Skeletal muscle satellite cell (primary cell): ENCODE results near the gene PAQR9.

Source experiments
- H3K27me3 ChIP-seq: 2 replicates; pipeline ENCODE4 v1.7.0; 2013; ENCODE audit warnings: low read length; ENCODE audit not compliant: control insufficient read depth, insufficient read depth
- H3K36me3 ChIP-seq: 2 replicates; pipeline ENCODE4 v1.7.0; 2013; ENCODE audit warnings: mild to moderate bottlenecking, control low read depth, low read length; ENCODE audit not compliant: insufficient read depth
- H3K4me1 ChIP-seq: 2 replicates; pipeline ENCODE4 v1.7.0; 2013; ENCODE audit warnings: low read length; ENCODE audit not compliant: control insufficient read depth, insufficient read depth
- H3K4me2 ChIP-seq: 2 replicates; pipeline ENCODE4 v1.7.0; 2013; ENCODE audit warnings: mild to moderate bottlenecking, low read length
- H3K4me3 ChIP-seq: 2 replicates; pipeline ENCODE4 v1.7.0; 2013; ENCODE audit warnings: low read length
- H3K9ac ChIP-seq: 2 replicates; pipeline ENCODE4 v1.7.0; 2013; ENCODE audit warnings: mild to moderate bottlenecking, low read depth, low read length, moderate library complexity
- H3K9me3 ChIP-seq: replicated peaks from 2 replicates; pipeline ENCODE4 v1.7.0; 2013; ENCODE audit warnings: mild to moderate bottlenecking, control low read depth, low read length

Gene PAQR9

DNA sequence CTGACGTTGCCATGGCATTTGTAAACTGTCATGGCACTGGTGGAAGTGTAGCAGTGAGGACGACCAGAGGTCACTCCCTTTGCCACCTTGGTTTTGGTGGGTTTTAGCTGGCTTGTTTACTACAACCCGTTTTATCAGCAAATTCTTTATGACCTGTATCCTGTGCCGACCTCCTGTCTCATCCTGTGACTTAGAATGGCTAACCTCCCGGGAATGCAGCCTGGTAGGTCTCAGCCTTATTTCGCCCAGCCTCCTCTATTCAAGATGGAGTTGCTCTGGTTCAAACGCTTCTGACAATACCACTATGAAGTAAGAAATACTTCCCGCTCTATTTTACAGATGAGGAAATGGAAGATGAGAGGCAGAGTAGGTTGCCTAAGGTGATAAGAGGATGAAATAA lies 16.6 kb downstream of the PAQR9 start:
- Histone ChIP-seq H3K4me1 (no peaks in the 10 kb centered on the region), H3K27me3 (peaks cover 19% of the 10 kb centered on the region), H3K4me3 (no peak overlapping the region), H3K36me3 (no peaks in the 10 kb centered on the region), H3K9me3 (no peaks in the 10 kb centered on the region), H3K9ac (no peak overlapping the region), H3K4me2 (no peak overlapping the region)

DNA sequence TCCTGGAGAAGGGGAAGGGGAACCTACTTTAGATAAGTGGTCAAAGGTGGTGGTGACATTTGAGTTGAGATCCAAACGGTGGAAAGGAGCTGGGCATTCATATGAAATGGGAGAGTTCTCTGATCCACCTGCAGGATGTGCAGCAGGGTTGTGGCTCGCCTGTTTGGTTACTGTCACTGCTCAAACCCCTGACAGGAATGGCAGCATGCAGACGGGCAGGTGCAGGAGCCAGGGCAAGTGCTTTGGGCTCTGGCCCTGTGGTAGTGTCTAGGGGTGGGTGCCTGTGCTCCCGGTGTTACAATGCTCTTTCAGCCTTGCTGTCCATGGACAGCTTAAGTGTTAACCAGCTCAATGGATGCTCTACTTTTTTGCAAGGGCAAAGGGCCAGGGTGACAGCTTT lies 18.5 kb downstream of the PAQR9 start:
- peaks cover 13% of the 10 kb centered on the region for H3K27me3 ChIP-seq
- H3K4me1 ChIP-seq: no peaks in the 10 kb centered on the region
- no peaks in the 10 kb centered on the region for H3K9me3 ChIP-seq
- H3K9ac ChIP-seq: no peak overlapping the region
- no peak overlapping the region for H3K4me2 ChIP-seq
- H3K4me3 ChIP-seq: no peak overlapping the region
- H3K36me3 ChIP-seq: no peaks in the 10 kb centered on the region

DNA sequence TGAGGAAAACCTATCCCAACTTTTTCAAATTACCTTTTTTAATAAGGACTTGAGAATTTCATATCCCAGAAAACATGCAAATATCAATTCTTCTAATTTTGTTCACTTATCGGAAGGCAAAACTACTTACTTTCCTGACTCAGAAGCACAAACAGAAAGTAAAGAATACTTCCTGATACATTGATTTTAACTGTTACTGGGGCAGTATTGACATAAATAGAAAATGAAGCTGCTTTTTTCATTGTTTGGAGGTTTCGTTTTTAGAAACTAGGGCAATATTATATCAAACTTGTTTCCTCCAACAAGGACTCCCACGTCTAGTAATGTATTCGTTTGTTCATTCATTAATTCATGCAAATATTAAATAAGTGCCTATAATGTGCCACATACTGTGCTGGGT lies 19.1 kb downstream of the PAQR9 start:
- H3K36me3 ChIP-seq: no peaks in the 10 kb centered on the region
- no peak overlapping the region for H3K4me2 ChIP-seq
- H3K4me3 ChIP-seq: no peak overlapping the region
- H3K4me1 ChIP-seq: no peaks in the 10 kb centered on the region
- H3K9ac ChIP-seq: no peak overlapping the region
- H3K9me3 ChIP-seq: no peaks in the 10 kb centered on the region
- peaks cover 13% of the 10 kb centered on the region for H3K27me3 ChIP-seq

DNA sequence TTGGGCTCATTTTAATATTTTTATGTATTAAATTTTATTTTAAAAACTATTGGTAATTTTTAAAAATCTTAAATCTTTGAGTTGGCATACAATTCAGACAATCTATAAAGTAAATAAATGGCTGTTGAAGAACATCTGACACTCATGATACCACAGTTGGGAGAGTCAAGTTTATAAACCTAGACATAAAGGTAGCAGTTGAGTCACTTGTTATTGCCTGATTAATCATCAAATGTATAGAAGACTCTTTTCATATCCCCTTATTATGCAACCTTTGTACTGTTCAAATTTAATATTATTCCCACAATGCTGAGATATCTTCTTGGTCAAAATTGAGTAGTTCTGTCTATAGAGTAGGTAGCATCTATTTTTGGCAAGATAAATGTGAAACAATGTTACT lies 19.6 kb downstream of the PAQR9 start:
- no peak overlapping the region for H3K9ac ChIP-seq
- H3K4me3 ChIP-seq: no peak overlapping the region
- H3K4me1 ChIP-seq: no peaks in the 10 kb centered on the region
- H3K27me3 ChIP-seq: peaks cover 13% of the 10 kb centered on the region
- no peak overlapping the region for H3K4me2 ChIP-seq
- H3K9me3 ChIP-seq: no peaks in the 10 kb centered on the region
- H3K36me3 ChIP-seq: no peaks in the 10 kb centered on the region

DNA sequence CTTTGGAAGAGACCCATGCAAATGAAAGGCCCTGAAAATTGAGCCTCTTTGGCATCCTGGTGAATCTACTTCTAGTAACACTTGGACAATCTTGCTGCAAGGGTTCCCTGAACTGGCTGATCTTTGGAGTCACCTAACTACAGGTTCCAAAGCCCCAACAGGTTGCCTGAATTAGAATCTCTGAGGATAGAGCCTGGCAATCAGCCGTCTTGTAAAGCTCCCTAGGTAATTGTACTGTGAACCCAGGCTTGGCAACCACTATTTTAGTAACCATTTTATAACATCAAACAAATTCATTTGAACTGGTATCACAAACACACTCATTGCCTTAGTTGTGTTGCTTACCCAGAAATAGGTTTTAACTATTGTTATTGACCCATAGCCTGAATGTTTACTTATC lies 20.1 kb downstream of the PAQR9 start:
- no peak overlapping the region for H3K4me3 ChIP-seq
- no peaks in the 10 kb centered on the region for H3K4me1 ChIP-seq
- H3K4me2 ChIP-seq: no peak overlapping the region
- no peak overlapping the region for H3K9ac ChIP-seq
- peaks cover 13% of the 10 kb centered on the region for H3K27me3 ChIP-seq
- H3K36me3 ChIP-seq: no peaks in the 10 kb centered on the region
- no peaks in the 10 kb centered on the region for H3K9me3 ChIP-seq

DNA sequence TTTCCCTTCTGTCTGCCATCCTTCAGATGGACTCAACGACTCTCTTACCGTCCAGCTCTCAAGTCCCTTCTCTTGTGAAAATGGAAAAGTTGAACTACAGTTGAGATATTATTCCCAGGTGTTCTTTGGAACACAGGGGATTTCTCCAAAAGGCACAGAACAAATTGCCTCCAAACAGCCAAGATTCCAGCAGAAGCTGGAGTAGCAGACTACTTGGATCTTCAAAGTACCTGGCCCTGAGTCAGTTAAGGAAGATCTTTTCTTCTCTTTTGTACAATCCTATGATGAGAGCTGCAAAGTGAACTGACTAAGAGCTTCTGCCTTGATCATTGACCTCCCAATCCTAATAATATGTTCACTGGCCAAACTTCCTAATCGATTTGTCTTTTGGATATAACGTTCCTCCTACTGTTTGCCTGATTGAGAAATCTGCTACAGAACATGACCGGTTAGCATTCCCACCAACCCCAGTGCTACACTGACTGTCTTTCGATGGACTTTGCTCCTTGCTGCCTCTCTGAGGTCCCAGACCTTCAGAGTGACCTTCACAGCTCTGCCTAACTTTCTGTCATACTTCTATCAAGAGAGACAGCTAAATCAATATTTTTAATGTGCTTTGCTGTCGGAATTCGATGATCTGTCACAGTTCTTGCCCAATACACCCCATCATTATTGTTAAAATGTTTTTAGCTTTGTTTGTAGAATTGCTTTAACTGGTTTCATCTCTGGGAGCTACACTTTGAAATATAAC lies 21.9 kb downstream of the PAQR9 start:
- no peak overlapping the region for H3K9ac ChIP-seq
- no peak overlapping the region for H3K4me2 ChIP-seq
- H3K36me3 ChIP-seq: no peaks in the 10 kb centered on the region
- H3K9me3 ChIP-seq: no peaks in the 10 kb centered on the region
- no peaks in the 10 kb centered on the region for H3K4me1 ChIP-seq
- no peaks in the 10 kb centered on the region for H3K27me3 ChIP-seq
- no peak overlapping the region for H3K4me3 ChIP-seq

DNA sequence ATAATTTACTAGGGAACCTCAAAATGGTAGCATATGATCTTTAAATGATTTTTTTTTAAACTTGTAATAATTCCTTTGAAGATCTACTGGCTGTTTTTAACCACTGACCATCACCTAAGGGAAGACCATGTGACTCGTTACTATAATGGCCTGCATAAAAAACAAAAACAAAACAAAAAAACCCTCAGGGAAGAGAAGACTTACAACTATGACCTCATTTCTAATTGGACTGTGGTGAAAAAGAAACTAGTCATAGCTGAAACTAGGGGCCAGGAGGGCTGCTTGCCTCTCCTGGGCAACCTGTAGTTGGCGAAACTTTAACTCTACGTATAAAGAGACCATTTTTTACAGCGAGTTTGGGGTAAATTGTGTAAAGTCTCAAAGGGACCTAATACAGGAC lies 23.0 kb downstream of the PAQR9 start:
- no peaks in the 10 kb centered on the region for H3K27me3 ChIP-seq

DNA sequence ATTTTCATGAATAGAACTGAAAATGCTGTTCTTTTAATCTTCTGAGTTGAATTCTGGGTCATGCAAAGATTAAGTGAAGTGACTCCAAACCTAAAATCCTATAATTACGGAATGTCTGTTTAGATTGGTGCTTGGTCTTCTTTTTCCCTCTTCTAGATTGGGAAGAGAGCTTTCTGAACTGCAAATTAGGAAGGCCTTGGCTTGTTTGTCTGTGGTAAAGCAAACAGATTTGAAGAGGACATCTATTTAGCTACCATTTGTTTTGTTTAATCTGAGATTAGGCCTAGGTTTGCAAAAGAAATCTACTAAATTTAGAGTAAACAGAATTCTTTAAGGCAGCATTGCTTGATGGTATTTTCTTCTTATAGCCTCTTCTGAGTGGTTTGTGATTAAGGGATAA lies 23.5 kb downstream of the PAQR9 start:
- Histone ChIP-seq H3K4me1 (no peaks in the 10 kb centered on the region), H3K27me3 (no peaks in the 10 kb centered on the region), H3K36me3 (no peaks in the 10 kb centered on the region), H3K4me3 (no peak overlapping the region), H3K9me3 (no peaks in the 10 kb centered on the region), H3K4me2 (no peak overlapping the region), H3K9ac (no peak overlapping the region)

More for the DNA sequence above, 23.0 kb downstream of the PAQR9 start:
- Histone ChIP-seq H3K9ac (no peak overlapping the region), H3K4me3 (no peak overlapping the region), H3K4me2 (no peak overlapping the region), H3K4me1 (no peaks in the 10 kb centered on the region), H3K36me3 (no peaks in the 10 kb centered on the region), H3K9me3 (no peaks in the 10 kb centered on the region)

DNA sequence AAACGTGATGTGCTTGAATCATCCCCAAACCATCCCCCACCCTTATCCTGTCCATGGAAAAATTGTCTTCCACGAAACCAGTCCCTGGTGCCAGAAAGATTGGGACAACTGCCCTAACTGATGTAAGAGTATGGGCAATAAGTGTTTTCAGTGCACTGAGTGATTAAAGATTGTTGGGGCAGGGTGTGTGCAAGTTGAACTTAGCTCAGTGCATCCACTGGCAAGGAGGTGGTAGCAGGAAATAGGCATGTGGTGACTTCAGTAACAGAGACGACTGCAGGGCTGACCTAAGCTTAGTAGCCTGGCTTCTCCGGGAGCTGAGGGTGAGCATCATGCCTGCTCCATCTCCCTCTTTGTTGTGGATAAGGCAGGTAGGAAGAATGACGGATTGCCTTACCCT lies 27.5 kb downstream of the PAQR9 start:
- Histone ChIP-seq H3K9ac (no peak overlapping the region), H3K27me3 (peaks cover 2% of the 10 kb centered on the region), H3K4me1 (no peaks in the 10 kb centered on the region), H3K36me3 (no peaks in the 10 kb centered on the region), H3K9me3 (no peaks in the 10 kb centered on the region), H3K4me2 (no peak overlapping the region), H3K4me3 (no peak overlapping the region)

DNA sequence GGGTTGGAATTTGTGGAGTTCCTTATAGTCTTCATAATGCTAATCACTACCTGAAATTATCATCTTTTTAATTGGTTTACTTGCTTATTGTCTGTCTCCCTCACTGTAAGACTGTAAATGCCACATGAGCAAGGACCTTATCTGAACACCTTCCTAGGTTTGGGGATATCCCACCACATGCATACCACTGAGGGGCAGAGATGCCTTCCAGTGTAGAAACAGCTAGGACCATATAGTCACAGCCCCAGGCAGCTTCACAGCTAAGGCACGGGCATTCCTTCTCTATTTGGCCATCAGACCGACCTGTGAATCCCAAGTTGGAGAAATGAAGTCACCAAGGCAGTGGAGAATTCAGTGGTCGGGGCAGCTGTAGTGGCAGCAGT lies 28.6 kb downstream of the PAQR9 start:
- H3K36me3 ChIP-seq: no peaks in the 10 kb centered on the region

DNA sequence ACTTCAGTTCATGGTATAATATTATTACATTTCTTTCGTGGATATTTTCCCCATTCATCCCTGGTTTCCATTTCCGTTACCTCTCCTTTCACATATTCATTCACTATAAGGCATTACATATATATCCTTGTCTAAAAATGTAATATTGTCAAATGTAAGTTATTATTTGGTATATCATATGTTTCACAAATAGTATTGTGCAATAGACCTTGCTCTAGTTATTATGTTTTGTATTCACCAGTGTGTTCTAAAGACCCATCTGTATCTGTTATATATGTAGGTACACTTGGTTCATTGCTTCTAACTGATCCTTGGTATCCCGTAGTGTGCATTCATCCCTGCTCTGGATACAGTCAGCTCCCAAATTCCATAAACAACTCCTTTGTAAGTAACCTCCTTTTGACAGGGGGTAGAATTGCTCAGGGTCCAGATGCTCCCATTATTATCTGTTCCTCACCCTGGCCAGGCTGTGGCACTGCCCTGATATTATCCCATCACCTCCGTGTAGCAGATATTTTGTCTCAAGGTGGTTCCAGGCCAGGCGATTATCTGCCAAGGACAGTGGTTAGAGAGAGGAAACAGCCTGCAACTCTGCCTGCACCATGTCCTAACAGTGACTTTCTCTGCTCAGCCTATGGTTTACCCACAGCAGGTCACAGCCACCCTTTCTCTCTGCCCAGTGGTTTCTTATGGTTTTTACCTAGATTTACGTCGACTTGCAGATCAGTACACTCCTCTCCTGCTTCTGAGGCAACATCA lies 29.2 kb downstream of the PAQR9 start:
- H3K36me3 ChIP-seq: no peaks in the 10 kb centered on the region
- no peak overlapping the region for H3K9ac ChIP-seq
- H3K4me1 ChIP-seq: no peaks in the 10 kb centered on the region
- H3K27me3 ChIP-seq: peaks cover 2% of the 10 kb centered on the region
- no peaks in the 10 kb centered on the region for H3K9me3 ChIP-seq
- H3K4me2 ChIP-seq: no peak overlapping the region
- no peak overlapping the region for H3K4me3 ChIP-seq

More for the DNA sequence above, 28.6 kb downstream of the PAQR9 start:
- Histone ChIP-seq H3K4me1 (no peaks in the 10 kb centered on the region), H3K4me3 (no peak overlapping the region), H3K9ac (no peak overlapping the region), H3K4me2 (no peak overlapping the region), H3K9me3 (no peaks in the 10 kb centered on the region), H3K27me3 (peaks cover 2% of the 10 kb centered on the region)

DNA sequence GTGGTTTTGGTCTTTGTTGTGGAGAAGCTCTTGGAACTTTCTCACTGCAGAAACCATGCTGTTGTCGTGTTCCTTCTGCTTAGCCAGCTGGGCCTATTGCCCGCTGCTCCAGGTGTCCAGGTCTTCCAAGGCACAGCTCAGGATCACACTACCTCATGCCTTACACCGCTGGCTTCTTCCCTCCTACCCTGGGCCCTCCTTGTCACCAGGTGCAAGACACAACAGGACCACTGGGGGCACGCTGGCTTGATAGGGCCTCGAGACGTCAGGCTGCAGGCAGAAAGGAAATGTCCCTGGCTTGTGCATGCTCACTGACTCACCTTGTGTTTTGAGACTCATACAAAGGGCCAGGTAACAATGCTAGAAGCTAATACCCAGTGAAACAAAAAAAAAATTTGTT lies 32.3 kb downstream of the PAQR9 start:
- Histone ChIP-seq H3K4me3 (no peak overlapping the region), H3K4me2 (no peak overlapping the region), H3K27me3 (peaks cover 7% of the 10 kb centered on the region), H3K4me1 (no peaks in the 10 kb centered on the region), H3K9me3 (no peaks in the 10 kb centered on the region), H3K9ac (no peak overlapping the region), H3K36me3 (no peaks in the 10 kb centered on the region)
